Large intestine (tissue), 3 donors: Measurements from ENCODE around the gene SH3TC1. TPM values are rescaled to one million over a fixed set of nuclear protein-coding genes. Genes with fewer than 3 reads are reported as not detected.

Experiments
- DNase-seq, 2 donors: peaks; one replicate each; pipeline versions ENCODE4 v3.0.0 to v3.0.0-alpha.2; 2013
- H3K27ac ChIP-seq: one replicate; pipeline ENCODE4 v1.5.1; 2013; ENCODE audit warnings: low read length
- H3K27me3 ChIP-seq: 2 replicates; pipeline ENCODE4 v1.6.1; 2013; ENCODE audit warnings: low read length; ENCODE audit not compliant: control insufficient read depth, insufficient read depth
- H3K36me3 ChIP-seq: 2 replicates; pipeline ENCODE4 v1.6.1; 2013; ENCODE audit warnings: low read length; ENCODE audit not compliant: control insufficient read depth, insufficient read depth
- H3K4me1 ChIP-seq: one replicate; pipeline ENCODE4 v1.6.1; 2013; ENCODE audit warnings: low read length; ENCODE audit not compliant: control insufficient read depth, insufficient read depth
- H3K4me3 ChIP-seq: one replicate; pipeline ENCODE4 v1.5.1; 2013; ENCODE audit warnings: low read length
- H3K9me3 ChIP-seq: one replicate; pipeline ENCODE4 v1.6.1; 2013; ENCODE audit warnings: mild to moderate bottlenecking, low read depth, low read length, moderate library complexity; ENCODE audit not compliant: control insufficient read depth
- WGBS: methylation state at CpG from one replicate; pipeline ENCODE4 v1.1.5; 2013; ENCODE audit warnings: low lambda C conversion rate; ENCODE audit not compliant: insufficient coverage; 5-methylcytosine and 5-hydroxymethylcytosine counted together
- polyA plus RNA-seq: library from polyadenylated mRNA; unstranded; fragments of 120-200 nt; gene quantifications from one replicate; pipeline ENCODE4 v1.2.1, GENCODE V29; 2013

The SH3TC1 gene
- polyA plus RNA-seq, 1 donor: 21.1 TPM

DNA sequence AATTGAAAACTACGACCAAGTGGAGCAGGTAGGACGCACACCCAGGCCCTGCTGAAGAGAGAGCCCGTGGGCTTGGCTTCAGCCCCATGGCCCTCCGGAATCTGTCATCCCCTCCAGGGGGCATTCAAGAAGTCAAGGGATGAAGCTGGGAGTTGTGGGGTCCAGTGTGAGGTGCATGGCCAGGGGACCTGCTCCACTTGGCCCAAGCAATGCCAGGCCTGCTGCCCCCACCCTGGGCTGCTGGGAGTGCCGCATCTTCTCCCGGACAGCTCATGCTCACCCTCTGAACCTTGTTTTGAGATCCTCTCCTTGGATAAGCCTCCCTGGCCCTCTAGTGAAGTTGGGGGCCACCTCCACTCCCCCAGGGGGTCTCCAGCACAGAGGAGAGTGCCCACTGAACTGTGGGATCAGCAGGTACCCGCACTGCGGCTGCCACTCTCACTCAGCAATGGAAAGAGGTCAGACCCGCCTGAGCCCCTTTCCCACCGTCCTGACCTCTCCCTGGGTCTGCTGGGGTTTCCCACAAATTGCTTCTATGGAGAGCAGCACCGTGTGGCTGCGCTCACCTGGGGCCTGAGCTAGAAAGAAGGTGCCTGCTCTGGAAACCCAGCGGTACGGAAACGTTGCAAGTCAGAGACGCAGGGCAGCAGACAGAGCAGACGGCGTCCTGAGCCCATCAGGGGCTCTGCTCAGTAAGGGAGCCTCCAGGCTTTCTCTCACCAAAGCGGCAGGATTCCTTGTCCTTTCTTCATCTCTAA, 35.5 kb upstream of the SH3TC1 start:
- no CpG with 5 or more reads among the region's 19 CpGs for WGBS
- Histone ChIP-seq H3K36me3 (no peaks in the 10 kb centered on the region), H3K27me3 (peaks cover 20% of the 10 kb centered on the region), H3K4me3 (no peak overlapping the region), H3K9me3 (peaks cover 4% of the 10 kb centered on the region), H3K4me1 (peaks cover 4% of the 10 kb centered on the region), H3K27ac (no peak overlapping the region)
- DNase-seq: no peak

DNA sequence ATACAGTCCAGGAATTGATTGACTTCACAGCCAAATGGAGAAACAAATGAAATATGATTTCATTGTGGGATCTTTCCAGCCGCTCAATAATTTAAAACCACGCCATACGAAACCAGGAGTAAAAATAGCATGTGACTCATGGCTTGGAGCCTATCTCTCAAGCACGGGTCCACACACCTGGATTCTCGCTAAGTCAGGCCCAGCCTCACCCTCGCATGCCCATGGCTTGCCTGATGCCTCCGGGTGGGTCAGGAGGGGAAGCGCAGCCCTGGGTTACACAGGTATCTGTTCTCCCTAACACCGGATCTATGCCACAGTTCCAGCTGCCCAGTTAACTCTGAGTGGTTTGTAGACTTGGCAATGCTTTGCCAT, 34.9 kb upstream of the SH3TC1 start:
- no peak overlapping the region for H3K27ac ChIP-seq
- no peak overlapping the region for H3K4me3 ChIP-seq
- no peaks in the 10 kb centered on the region for H3K36me3 ChIP-seq
- peaks cover 4% of the 10 kb centered on the region for H3K4me1 ChIP-seq
- WGBS: no CpG with 5 or more reads among the region's 9 CpGs
- H3K27me3 ChIP-seq: peaks cover 20% of the 10 kb centered on the region
- peaks cover 4% of the 10 kb centered on the region for H3K9me3 ChIP-seq
- DNase-seq: no peak

DNA sequence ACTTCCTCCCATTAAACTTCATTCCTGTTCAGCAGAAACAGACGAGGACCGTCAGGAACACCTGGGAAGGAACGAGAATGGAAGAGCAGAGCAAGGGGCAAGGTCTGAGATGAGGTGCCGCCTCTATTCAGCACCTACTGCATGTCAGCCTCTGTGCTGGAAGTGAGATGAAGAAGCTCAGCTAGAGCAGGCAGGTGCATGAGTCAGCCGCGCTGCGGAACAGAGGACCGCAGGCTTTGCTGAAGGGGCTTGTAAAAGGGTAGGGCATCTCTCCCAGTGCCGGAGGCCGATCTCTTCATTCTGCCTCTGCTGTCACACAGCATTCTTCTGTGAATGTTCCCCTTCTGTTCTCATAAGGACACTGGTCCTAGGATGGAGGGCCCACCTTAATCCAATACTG, 34.4 kb upstream of the SH3TC1 start:
- Histone ChIP-seq H3K27me3 (peaks cover 16% of the 10 kb centered on the region), H3K27ac (no peak overlapping the region), H3K9me3 (peaks cover 4% of the 10 kb centered on the region), H3K36me3 (no peaks in the 10 kb centered on the region), H3K4me3 (no peak overlapping the region), H3K4me1 (peaks cover under 1% of the 10 kb centered on the region)
- DNase-seq: no peak
- WGBS: no CpG with 5 or more reads among the region's 10 CpGs

DNA sequence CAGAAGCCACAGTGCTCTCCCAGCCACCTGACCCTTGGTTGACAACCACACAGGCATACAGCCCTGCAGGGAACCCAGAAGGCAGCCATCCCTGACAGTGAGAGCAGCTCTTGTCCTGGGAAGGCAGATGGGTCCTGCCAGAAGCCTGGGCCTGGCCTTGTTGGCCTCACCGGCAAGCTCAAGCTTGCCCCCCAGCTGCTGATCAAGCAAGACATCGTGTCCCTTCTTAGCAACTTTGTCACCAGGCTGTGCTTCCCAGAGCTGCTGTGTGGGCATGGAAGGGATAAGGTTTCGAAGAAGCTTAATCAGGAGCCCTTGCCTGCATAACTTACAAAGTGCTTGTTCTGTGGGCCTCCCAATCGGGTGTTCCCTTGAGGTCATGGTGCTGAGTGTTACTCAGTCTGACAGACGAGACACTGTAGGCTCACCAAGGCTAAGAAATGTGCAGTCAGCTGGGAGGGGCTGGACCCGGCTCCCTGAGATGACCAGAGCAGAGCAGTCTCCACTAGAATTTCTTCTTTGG, 33.7 kb upstream of the SH3TC1 start:
- H3K27me3 ChIP-seq: peaks cover 9% of the 10 kb centered on the region
- H3K9me3 ChIP-seq: peaks cover 4% of the 10 kb centered on the region
- whole genome bisulfite sequencing: no CpG with 5 or more reads among the region's 6 CpGs
- no peaks in the 10 kb centered on the region for H3K36me3 ChIP-seq
- no peak overlapping the region for H3K27ac ChIP-seq
- H3K4me3 ChIP-seq: no peak overlapping the region
- no peak for DNase-seq
- H3K4me1 ChIP-seq: no peaks in the 10 kb centered on the region

DNA sequence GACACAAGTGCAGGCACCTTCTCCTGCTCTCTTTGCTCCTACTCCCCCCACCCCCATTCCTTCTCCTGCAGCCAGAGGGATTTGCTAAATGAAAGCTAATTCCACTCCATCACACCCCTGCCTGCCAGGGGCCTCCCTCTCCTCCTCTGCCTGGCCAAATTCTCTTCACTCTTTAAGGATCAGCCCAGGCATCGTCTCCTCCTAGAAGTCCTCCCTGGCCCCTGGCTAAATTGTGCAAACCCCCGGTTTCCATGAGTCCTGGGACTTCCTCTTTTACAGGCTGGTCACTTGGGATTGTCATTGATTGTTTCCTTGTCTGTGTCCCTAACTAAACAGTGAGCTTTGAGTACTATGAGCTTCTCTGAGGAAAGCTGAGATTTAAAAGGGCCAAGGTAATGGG, 31.8 kb upstream of the SH3TC1 start:
- WGBS: no CpG with 5 or more reads among the region's 2 CpGs
- no peak overlapping the region for H3K27ac ChIP-seq
- no peaks in the 10 kb centered on the region for H3K4me1 ChIP-seq

DNA sequence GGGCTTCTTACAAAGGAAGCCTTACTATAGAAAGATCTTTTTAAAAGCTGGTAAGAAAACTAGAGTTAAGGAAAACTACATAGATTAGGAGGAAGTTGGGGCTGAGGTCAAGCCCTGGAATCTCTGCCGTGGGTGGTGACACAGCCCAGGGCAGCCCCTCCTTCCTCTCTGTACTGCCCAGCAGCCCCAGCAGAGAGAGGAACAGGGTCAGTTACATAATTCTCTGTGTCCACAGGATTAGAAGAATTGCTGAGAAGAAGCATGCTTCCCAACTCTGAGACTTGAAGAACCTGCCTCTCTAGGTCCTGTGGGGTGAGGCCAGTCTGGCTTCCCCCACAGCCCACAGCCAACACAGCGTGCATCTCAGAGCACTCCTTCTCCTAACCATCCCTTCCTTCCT, 31.3 kb upstream of the SH3TC1 start:
- H3K4me3 ChIP-seq: no peak overlapping the region
- DNase-seq: no peak
- peaks cover 4% of the 10 kb centered on the region for H3K9me3 ChIP-seq
- no CpG with 5 or more reads among the region's 2 CpGs for whole genome bisulfite sequencing
- peaks cover 11% of the 10 kb centered on the region for H3K27me3 ChIP-seq
- H3K36me3 ChIP-seq: no peaks in the 10 kb centered on the region
- H3K27ac ChIP-seq: no peak overlapping the region
- no peaks in the 10 kb centered on the region for H3K4me1 ChIP-seq

More for the DNA sequence above, 31.8 kb upstream of the SH3TC1 start:
- Histone ChIP-seq H3K4me3 (no peak overlapping the region), H3K9me3 (peaks cover 4% of the 10 kb centered on the region), H3K27me3 (peaks cover 11% of the 10 kb centered on the region), H3K36me3 (no peaks in the 10 kb centered on the region)
- no peak for DNase-seq

DNA sequence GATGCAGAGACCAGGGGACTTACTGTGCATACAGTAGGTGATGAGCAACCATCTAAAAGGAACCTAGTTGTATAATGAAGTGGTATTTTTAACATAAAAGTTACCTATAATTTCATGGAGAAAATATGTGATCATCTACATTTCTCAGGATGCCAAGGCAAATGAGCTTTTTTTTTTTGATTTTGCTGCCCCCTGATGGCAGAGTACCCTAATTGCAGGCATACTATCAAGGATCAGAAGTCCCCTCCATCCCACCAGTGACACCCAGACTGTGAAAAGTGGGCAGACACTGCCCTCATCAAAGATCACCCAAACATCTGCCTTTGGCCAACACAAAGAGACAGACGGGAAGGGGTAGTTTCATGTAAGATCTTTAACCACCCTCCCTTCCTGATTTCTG, 30.9 kb upstream of the SH3TC1 start:
- no peaks in the 10 kb centered on the region for H3K36me3 ChIP-seq
- H3K9me3 ChIP-seq: peaks cover 4% of the 10 kb centered on the region
- peaks cover 11% of the 10 kb centered on the region for H3K27me3 ChIP-seq
- no peak for DNase-seq
- H3K27ac ChIP-seq: no peak overlapping the region
- H3K4me1 ChIP-seq: no peaks in the 10 kb centered on the region
- no CpG with 5 or more reads among the region's 1 CpG for WGBS
- H3K4me3 ChIP-seq: no peak overlapping the region

DNA sequence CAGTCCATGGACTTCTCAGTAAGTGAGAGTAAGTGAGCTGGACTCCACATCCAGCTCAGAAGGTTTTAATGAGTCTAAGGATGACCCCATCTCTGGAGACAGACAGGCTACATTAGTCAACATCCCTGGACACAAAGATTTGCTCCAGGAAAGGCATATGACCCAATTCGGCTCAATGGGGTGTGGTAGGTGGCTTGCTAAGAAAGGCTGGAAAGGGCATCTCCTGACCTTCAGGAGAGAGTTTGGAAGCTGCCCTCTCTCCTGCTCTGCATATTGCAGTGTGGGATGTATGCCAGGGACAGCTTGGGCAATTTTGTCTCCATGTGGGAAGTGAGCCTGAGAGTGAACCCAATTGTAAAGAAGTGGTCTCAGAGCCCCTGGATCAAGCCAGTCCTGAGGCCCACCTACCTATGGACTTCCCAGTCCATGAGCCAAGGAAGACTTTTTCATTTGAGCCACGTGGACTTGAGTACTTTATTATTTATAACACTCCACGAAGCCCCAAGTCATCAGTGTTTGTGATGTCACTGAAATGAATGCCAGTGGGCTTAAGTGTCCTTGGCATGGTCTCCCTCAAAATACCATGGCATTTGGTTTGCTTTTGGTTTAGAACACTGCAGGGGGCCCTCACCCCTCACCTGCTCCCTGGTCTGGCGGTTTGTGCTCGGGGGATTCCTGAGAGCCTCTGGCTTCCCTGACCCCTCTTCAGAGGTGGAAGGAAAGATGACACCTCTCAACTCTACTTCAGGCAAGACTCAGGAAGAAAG, 30.1 kb upstream of the SH3TC1 start:
- no peaks in the 10 kb centered on the region for H3K4me1 ChIP-seq
- no peak for DNase-seq
- H3K4me3 ChIP-seq: no peak overlapping the region
- H3K27me3 ChIP-seq: peaks cover 8% of the 10 kb centered on the region
- H3K27ac ChIP-seq: no peak overlapping the region
- H3K36me3 ChIP-seq: no peaks in the 10 kb centered on the region
- H3K9me3 ChIP-seq: peaks cover 4% of the 10 kb centered on the region
- WGBS: no CpG with 5 or more reads among the region's 5 CpGs

DNA sequence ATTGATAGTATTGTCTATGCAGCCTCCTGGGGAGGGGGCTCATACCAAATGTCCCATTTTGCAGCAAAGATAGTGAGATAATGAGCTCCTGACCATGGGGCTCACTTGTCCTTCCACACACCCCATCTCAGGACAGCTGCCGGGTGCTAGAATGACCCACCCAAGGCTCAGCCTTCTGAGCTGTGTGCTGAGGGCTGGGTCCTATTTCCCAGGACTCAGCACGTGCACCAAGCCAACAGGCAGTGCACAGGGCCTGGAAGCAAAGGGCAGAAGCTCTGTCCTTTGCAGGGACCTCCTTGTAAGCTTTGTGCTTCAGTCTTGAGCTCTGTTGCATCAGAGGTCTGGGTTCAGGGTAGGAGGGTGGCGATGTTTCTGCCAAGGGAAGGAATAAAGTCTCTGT, 29.3 kb upstream of the SH3TC1 start:
- no CpG with 5 or more reads among the region's 3 CpGs for WGBS
- H3K4me3 ChIP-seq: no peak overlapping the region
- H3K4me1 ChIP-seq: no peaks in the 10 kb centered on the region
- peaks cover 8% of the 10 kb centered on the region for H3K27me3 ChIP-seq
- H3K9me3 ChIP-seq: peaks cover 4% of the 10 kb centered on the region
- H3K36me3 ChIP-seq: no peaks in the 10 kb centered on the region
- no peak overlapping the region for H3K27ac ChIP-seq
- no peak for DNase-seq

DNA sequence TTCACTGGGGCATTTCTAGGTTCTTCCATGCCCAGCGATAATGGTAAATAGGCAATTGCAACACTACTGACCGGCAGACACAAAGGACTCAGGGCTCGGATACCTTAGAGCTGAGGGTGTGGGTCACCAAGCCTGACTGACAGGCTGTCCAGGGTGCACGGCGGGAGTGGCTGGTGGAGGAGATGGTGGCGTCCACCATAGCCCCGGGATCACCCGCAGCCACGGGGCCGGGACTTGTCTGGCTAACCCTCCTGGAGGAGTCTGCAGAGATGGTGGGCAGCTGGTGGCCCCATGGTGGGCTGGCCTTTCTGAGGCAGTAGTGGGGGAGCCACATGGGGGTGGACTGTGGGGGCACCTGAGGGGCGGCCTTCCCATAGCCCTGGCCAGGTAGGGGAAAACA, 28.7 kb upstream of the SH3TC1 start:
- DNase-seq: no peak
- WGBS: no CpG with 5 or more reads among the region's 11 CpGs
- Histone ChIP-seq H3K4me1 (no peaks in the 10 kb centered on the region), H3K4me3 (no peak overlapping the region), H3K9me3 (peaks cover 4% of the 10 kb centered on the region), H3K36me3 (no peaks in the 10 kb centered on the region), H3K27ac (no peak overlapping the region), H3K27me3 (peaks cover 6% of the 10 kb centered on the region)
